IMR-90 (cell line): ENCODE results near the gene PRKAB1. TPM values are rescaled to one million over a fixed set of nuclear protein-coding genes. Genes with fewer than 3 reads are reported as not detected.

Source experiments
- ATAC-seq: fragments of 200-7000 bp; cut with Tn5 transposase; 2 replicates; pipeline ENCODE4 v1.9.1; 2020; ENCODE audit warnings: low read depth, mild to moderate bottlenecking, moderate library complexity
- BruUV-seq: library from RNA; stranded (reverse); fragments of 400-500 nt; replicated peaks from 2 replicates; lab custom pipeline; 2021; lab: Mats Ljungman, UMichigan
- CTCF ChIA-PET: fragments of 300-600 bp; formaldehyde crosslinking; extraction: SDS; loops from one replicate; lab custom pipeline; 2021; ENCODE audit warnings: antibody characterized with exemption; lab: Yijun Ruan, JAX
- POLR2A ChIA-PET: fragments of 300-600 bp; sonication (Branson Sonifier 250); formaldehyde crosslinking; loops from one replicate; lab custom pipeline; 2022; ENCODE audit warnings: antibody characterized with exemption; ENCODE audit not compliant: unreplicated experiment; lab: Charles Lee
- DNase-seq: peaks from one replicate; pipeline ENCODE4 v3.0.0; 2013
- H2AFZ ChIP-seq: replicated peaks from 2 replicates; pipeline ENCODE3; 2013; ENCODE audit warnings: low read length, mild to moderate bottlenecking; ENCODE audit not compliant: poor library complexity
- H2AK5ac ChIP-seq: 2 replicates; pipeline ENCODE4 v1.6.1; 2013; ENCODE audit warnings: low read depth, low read length, inconsistent platforms
- H2AK9ac ChIP-seq: replicated peaks from 2 replicates; pipeline ENCODE3; 2013; ENCODE audit warnings: mild to moderate bottlenecking, low read depth, low read length, moderate library complexity; ENCODE audit not compliant: poor library complexity
- H2BK120ac ChIP-seq: 2 replicates; pipeline ENCODE4 v1.6.1; 2013; ENCODE audit warnings: low read depth, low read length, inconsistent platforms
- H2BK15ac ChIP-seq: 3 replicates; pipeline ENCODE4 v1.6.1; 2013; ENCODE audit warnings: low read depth, low read length, inconsistent platforms
- H2BK20ac ChIP-seq: 2 replicates; pipeline ENCODE4 v1.6.1; 2013; ENCODE audit warnings: low read depth, mild to moderate bottlenecking, inconsistent platforms, low read length, moderate library complexity
- H2BK5ac ChIP-seq: 2 replicates; pipeline ENCODE4 v1.6.1; 2013; ENCODE audit warnings: mild to moderate bottlenecking, low read depth, low read length, inconsistent platforms; ENCODE audit not compliant: poor library complexity, severe bottlenecking
- H3K14ac ChIP-seq: replicated peaks from 2 replicates; pipeline ENCODE4 v1.6.1; 2013; ENCODE audit warnings: low read depth, low read length, inconsistent platforms
- H3K18ac ChIP-seq: 2 replicates; pipeline ENCODE4 v1.6.1; 2013; ENCODE audit warnings: low read depth, low read length, control low read depth
- H3K23ac ChIP-seq: 2 replicates; pipeline ENCODE4 v1.6.1; 2013; ENCODE audit warnings: low read depth, low read length, inconsistent platforms
- H3K27ac ChIP-seq: 2 replicates; pipeline ENCODE4 v1.5.1; 2013; ENCODE audit warnings: mild to moderate bottlenecking, control low read depth, low read length; ENCODE audit not compliant: insufficient read depth
- H3K27me3 ChIP-seq: 2 replicates; pipeline ENCODE4 v1.6.1; 2013; ENCODE audit warnings: low read length; ENCODE audit not compliant: control insufficient read depth, insufficient read depth
- H3K36me3 ChIP-seq: 2 replicates; pipeline ENCODE4 v1.6.1; 2013; ENCODE audit warnings: low read length, mixed read lengths; ENCODE audit not compliant: control insufficient read depth, insufficient read depth
- H3K4ac ChIP-seq: 2 replicates; pipeline ENCODE4 v1.6.1; 2013; ENCODE audit warnings: low read depth, low read length, inconsistent platforms
- H3K4me1 ChIP-seq: 2 replicates; pipeline ENCODE4 v1.6.1; 2013; ENCODE audit warnings: low read length, mixed read lengths; ENCODE audit not compliant: control insufficient read depth, insufficient read depth
- H3K4me2 ChIP-seq: 2 replicates; pipeline ENCODE4 v1.6.1; 2013; ENCODE audit warnings: low read depth, mild to moderate bottlenecking, control low read depth, low read length, moderate library complexity
- H3K4me3 ChIP-seq: 2 replicates; pipeline ENCODE4 v1.5.1; 2013; ENCODE audit warnings: low read depth, mild to moderate bottlenecking, control low read depth, low read length, moderate library complexity; ENCODE audit not compliant: insufficient read depth
- H3K56ac ChIP-seq: 2 replicates; pipeline ENCODE4 v1.6.1; 2013; ENCODE audit warnings: low read length, inconsistent platforms; ENCODE audit not compliant: insufficient read depth; ENCODE audit errors: extremely low read depth
- H3K79me1 ChIP-seq, 2 experiments: 2 replicates each; pipeline ENCODE4 v1.6.1; 2013; ENCODE audit warnings: low read length in 2 of 2, inconsistent platforms in 1 of 2, low read depth in 1 of 2
- H3K9ac ChIP-seq: 2 replicates; pipeline ENCODE4 v1.6.1; 2013; ENCODE audit warnings: low read depth, low read length, control low read depth
- H3K9me1 ChIP-seq: 2 replicates; pipeline ENCODE4 v1.6.1; 2013; ENCODE audit warnings: low read length, inconsistent platforms; ENCODE audit not compliant: insufficient read depth
- H3K9me3 ChIP-seq: 2 replicates; pipeline ENCODE4 v1.6.1; 2013; ENCODE audit warnings: low read length; ENCODE audit not compliant: control insufficient read depth, insufficient read depth
- H4K20me1 ChIP-seq: 2 replicates; pipeline ENCODE4 v1.6.1; 2013; ENCODE audit warnings: low read length, inconsistent platforms; ENCODE audit not compliant: insufficient read depth
- H4K5ac ChIP-seq: 2 replicates; pipeline ENCODE4 v1.6.1; 2013; ENCODE audit warnings: mild to moderate bottlenecking, low read depth, low read length, control low read depth
- H4K8ac ChIP-seq, 2 experiments: 2 replicates each; pipeline ENCODE4 v1.6.1; 2013; ENCODE audit warnings: low read depth in 2 of 2, low read length in 2 of 2, control low read depth in 1 of 2, inconsistent platforms in 1 of 2
- H4K91ac ChIP-seq: 2 replicates; pipeline ENCODE4 v1.6.1; 2013; ENCODE audit warnings: low read depth, low read length, inconsistent platforms; ENCODE audit not compliant: insufficient read depth
- BHLHE40 ChIP-seq: fragments of 150-350 bp; IDR thresholded peaks from 2 replicates; pipeline ENCODE4 v1.6.1; 2016; ENCODE audit warnings: mild to moderate bottlenecking, low read depth, low read length
- CEBPB ChIP-seq: IDR thresholded peaks from 2 replicates; pipeline ENCODE4 v1.6.1; 2012; ENCODE audit warnings: low read depth, low read length, improper control_type of control experiment
- CHD1 ChIP-seq: IDR thresholded peaks from 2 replicates; pipeline ENCODE4 v1.6.1; 2012; ENCODE audit warnings: low read depth, low read length, improper control_type of control experiment
- ELK1 ChIP-seq: fragments of 150-350 bp; IDR thresholded peaks from 2 replicates; pipeline ENCODE4 v1.6.1; 2016; ENCODE audit warnings: low read depth, mild to moderate bottlenecking, low read length, moderate library complexity, borderline replicate concordance
- FOS ChIP-seq: fragments of 150-350 bp; IDR thresholded peaks from 2 replicates; pipeline ENCODE4 v1.6.1; 2016; ENCODE audit warnings: low read depth, low read length
- MAFK ChIP-seq: IDR thresholded peaks from 2 replicates; pipeline ENCODE4 v1.6.1; 2012; ENCODE audit warnings: low read depth, low read length, improper control_type of control experiment
- MAZ ChIP-seq: IDR thresholded peaks from 2 replicates; pipeline ENCODE4 v1.6.1; 2012; ENCODE audit warnings: low read depth, mild to moderate bottlenecking, low read length, improper control_type of control experiment, moderate library complexity, borderline replicate concordance
- MXI1 ChIP-seq: IDR thresholded peaks from 2 replicates; pipeline ENCODE4 v1.6.1; 2012; ENCODE audit warnings: low read depth, mild to moderate bottlenecking, low read length, moderate library complexity, borderline replicate concordance
- NFE2L2 ChIP-seq: fragments of 150-350 bp; IDR thresholded peaks from 2 replicates; pipeline ENCODE4 v1.6.1; 2016; ENCODE audit warnings: low read depth, mild to moderate bottlenecking, low read length
- POLR2A ChIP-seq: IDR thresholded peaks from 2 replicates; pipeline ENCODE4 v1.6.1; 2012; ENCODE audit warnings: mild to moderate bottlenecking, low read depth, low read length
- RAD21 ChIP-seq: IDR thresholded peaks from 2 replicates; pipeline ENCODE4 v1.6.1; 2012; ENCODE audit warnings: low read length, improper control_type of control experiment
- RCOR1 ChIP-seq: IDR thresholded peaks from 2 replicates; pipeline ENCODE4 v1.6.1; 2012; ENCODE audit warnings: mild to moderate bottlenecking, low read length, improper control_type of control experiment; ENCODE audit not compliant: insufficient replicate concordance
- RFX5 ChIP-seq: IDR thresholded peaks from 2 replicates; pipeline ENCODE4 v1.8.0; 2012; ENCODE audit warnings: low read depth, mild to moderate bottlenecking, low read length, moderate library complexity
- SMC3 ChIP-seq: fragments of 150-350 bp; IDR thresholded peaks from 2 replicates; pipeline ENCODE4 v1.6.1; 2016; ENCODE audit warnings: low read depth, mild to moderate bottlenecking, antibody characterized with exemption, low read length, moderate library complexity
- USF2 ChIP-seq: fragments of 150-350 bp; IDR thresholded peaks from 2 replicates; pipeline ENCODE4 v1.6.1; 2017; ENCODE audit warnings: mild to moderate bottlenecking, antibody characterized with exemption, low read length, low read depth
- WGBS, 2 experiments: methylation state at CpG; one replicate each; pipeline versions ENCODE4 v1.1.5 to v1.1.7; 2013; ENCODE audit warnings: missing lambda C conversion rate in 2 of 2; ENCODE audit not compliant: insufficient read length in 1 of 2; ENCODE audit errors: extremely low coverage in 2 of 2; 5-methylcytosine and 5-hydroxymethylcytosine counted together
- dilution Hi-C: fragments of 300-500 bp; cut with HindIII; formaldehyde crosslinking; loops from one replicate; pipeline ENCODE4 v1.14.3; 2018; ENCODE audit warnings: low sequenced_read_pairs; ENCODE audit not compliant: unreplicated experiment
- in situ Hi-C: fragments of 300-500 bp; cut with MboI; formaldehyde crosslinking; loops from 3 replicates; pipeline ENCODE4 v1.14.3; 2019; ENCODE audit warnings: low sequenced_read_pairs, inconsistent platforms, mixed read lengths
- intact Hi-C: fragments of 100-400 bp; cut with micrococcal nuclease; formaldehyde crosslinking; loops from 2 replicates; pipeline ENCODE4 v1.10.0; 2022
- polyA plus RNA-seq, 3 experiments: library from polyadenylated mRNA; depleted of rRNA; stranded (reverse); fragments of >200 nt; gene quantifications; 2 replicates each; pipeline ENCODE4 v1.2.3, GENCODE V29; 2012; ENCODE audit warnings: low replicate concordance in 1 of 3
- total RNA-seq: library from RNA; depleted of rRNA; stranded (reverse); fragments of >200 nt; gene quantifications from 2 replicates; pipeline ENCODE4 v1.2.3, GENCODE V29; 2012
- TF ChIP-seq, protein P1 (sequence below): conservative IDR thresholded peaks from 2 replicates; pipeline ENCODE4 v1.5.1; 2012; ENCODE audit warnings: mild to moderate bottlenecking, low read depth, low read length, improper control_type of control experiment

Gene PRKAB1
- total and polyA plus RNA-seq, 2 of the 4 experiments (the other 2 are of a cell fraction), result 9.7 to 19.3 TPM

GRCh38 chr12:119631930-119632678 lies 35.8 kb upstream of the PRKAB1 start:
- no peaks in the 10 kb centered on the region for H3K9me1 ChIP-seq
- WGBS, 2 experiments, result 41% methylated on average over 3 of the region's 4 CpGs; no CpG with 5 or more reads in 1 of the 2 experiments
- H3K4ac ChIP-seq, result no peak overlapping the region
- no peaks in the 10 kb centered on the region for H3K9me3 ChIP-seq
- H3K9ac ChIP-seq, result no peak overlapping the region
- no peak overlapping the region for H2BK15ac ChIP-seq
- no peak overlapping the region for H3K23ac ChIP-seq
- H3K4me2 ChIP-seq, result no peak overlapping the region
- ChIA-PET CTCF (no interaction called here), POLR2A (no interaction called here)
- H3K18ac ChIP-seq, result no peak overlapping the region
- H2BK120ac ChIP-seq, result no peak overlapping the region
- no TSS peak for BruUV-seq
- H3K4me3 ChIP-seq, result no peak overlapping the region
- intact Hi-C loops, result no loop called here
- H3K56ac ChIP-seq, result no peak overlapping the region
- no peak overlapping the region for H4K8ac ChIP-seq
- H3K14ac ChIP-seq, result no peak overlapping the region
- no peaks in the 10 kb centered on the region for H3K79me1 ChIP-seq
- H2BK20ac ChIP-seq, result no peak overlapping the region
- no peak for DNase-seq
- H2AFZ ChIP-seq, result no peak overlapping the region
- no peak overlapping the region for H3K27ac ChIP-seq
- in situ Hi-C loops, result no loop called here
- H2AK5ac ChIP-seq, result no peak overlapping the region
- no peak overlapping the region for H2AK9ac ChIP-seq
- no peaks in the 10 kb centered on the region for H3K4me1 ChIP-seq
- H3K36me3 ChIP-seq, result no peaks in the 10 kb centered on the region
- no peaks in the 10 kb centered on the region for H4K20me1 ChIP-seq
- H4K91ac ChIP-seq, result no peak overlapping the region
- dilution Hi-C loops, result no loop called here
- H2BK5ac ChIP-seq, result no peak overlapping the region
- H4K5ac ChIP-seq, result no peak overlapping the region
- TF ChIP-seq SMC3, result no peak
- TF ChIP-seq CHD1, result no peak
- no peak for TF ChIP-seq MXI1
- no peak for TF ChIP-seq MAFK
- TF ChIP-seq RCOR1, result no peak
- TF ChIP-seq, protein P1, sequence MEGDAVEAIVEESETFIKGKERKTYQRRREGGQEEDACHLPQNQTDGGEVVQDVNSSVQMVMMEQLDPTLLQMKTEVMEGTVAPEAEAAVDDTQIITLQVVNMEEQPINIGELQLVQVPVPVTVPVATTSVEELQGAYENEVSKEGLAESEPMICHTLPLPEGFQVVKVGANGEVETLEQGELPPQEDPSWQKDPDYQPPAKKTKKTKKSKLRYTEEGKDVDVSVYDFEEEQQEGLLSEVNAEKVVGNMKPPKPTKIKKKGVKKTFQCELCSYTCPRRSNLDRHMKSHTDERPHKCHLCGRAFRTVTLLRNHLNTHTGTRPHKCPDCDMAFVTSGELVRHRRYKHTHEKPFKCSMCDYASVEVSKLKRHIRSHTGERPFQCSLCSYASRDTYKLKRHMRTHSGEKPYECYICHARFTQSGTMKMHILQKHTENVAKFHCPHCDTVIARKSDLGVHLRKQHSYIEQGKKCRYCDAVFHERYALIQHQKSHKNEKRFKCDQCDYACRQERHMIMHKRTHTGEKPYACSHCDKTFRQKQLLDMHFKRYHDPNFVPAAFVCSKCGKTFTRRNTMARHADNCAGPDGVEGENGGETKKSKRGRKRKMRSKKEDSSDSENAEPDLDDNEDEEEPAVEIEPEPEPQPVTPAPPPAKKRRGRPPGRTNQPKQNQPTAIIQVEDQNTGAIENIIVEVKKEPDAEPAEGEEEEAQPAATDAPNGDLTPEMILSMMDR, result no peak
- TF ChIP-seq POLR2A, result no peak
- no peak for TF ChIP-seq BHLHE40
- no peak for TF ChIP-seq MAZ
- TF ChIP-seq CEBPB, result no peak
- no peak for TF ChIP-seq FOS
- TF ChIP-seq RAD21, result no peak
- TF ChIP-seq RFX5, result no peak
- no peak for TF ChIP-seq NFE2L2
- TF ChIP-seq ELK1, result no peak
- TF ChIP-seq USF2, result no peak
- no peaks in the 10 kb centered on the region for H3K27me3 ChIP-seq
- ATAC-seq, result no peak
